ENCODE measurements around the gene HMCN2. TPM values are rescaled to one million over a fixed set of nuclear protein-coding genes. Genes with fewer than 3 reads are reported as not detected.

Gene HMCN2
- total and polyA plus RNA-seq, 2 donors (not counting 3 experiments of a cell fraction or from before 2014, with no cell fraction given), result 0.04 to 0.24 TPM

DNA sequence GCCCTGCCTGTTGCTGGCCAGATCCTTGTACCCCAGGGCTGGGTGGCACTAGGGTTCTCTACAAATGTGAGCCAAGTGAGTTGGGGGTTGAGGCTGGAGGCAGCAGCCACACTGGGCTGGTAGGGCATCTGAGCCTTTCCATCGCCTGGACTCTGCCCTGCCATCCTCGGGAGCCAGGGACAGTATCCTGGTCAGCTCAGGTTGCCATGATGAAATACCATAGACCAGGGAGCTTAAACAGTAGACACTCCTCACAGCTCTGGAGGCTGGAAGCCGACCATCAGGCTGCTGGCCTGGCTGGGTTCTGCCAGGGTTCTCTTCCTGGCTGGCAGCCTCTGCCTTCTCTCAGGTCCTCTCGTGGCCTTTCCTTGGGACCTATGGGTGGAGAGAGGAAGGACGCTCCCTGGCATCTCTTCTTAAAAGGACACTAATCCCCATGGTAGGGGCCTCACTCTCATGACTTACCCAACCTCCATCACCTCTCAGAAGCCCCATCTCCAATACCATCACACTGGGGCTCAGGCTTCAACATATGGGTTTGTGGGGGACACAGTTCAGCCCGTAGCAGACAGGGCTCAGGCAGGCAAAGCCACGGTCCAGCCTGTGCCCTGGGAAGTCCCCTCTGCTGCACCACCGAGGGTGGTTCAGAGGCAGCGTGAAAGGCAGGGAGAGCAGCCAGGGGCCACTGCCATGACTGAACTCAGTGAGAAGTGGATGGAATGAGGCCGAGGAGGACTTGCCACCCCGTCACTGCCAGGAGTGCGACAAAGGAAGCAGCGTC, 50.1 kb downstream of the HMCN2 start:
- no peaks in the 10 kb centered on the region for H3K9me1 ChIP-seq (replicated peaks; ENCODE audit: control insufficient read depth, extremely low read depth, insufficient read depth, low read length)
- no peak for DNase-seq (ENCODE audit: low read depth, low spot score)
- dilution Hi-C loops (cut with MboI; ENCODE audit: extremely low pct_ligation_motif_present, low sequenced_read_pairs), result no loop called here
- H3K36me3 ChIP-seq (ENCODE audit: control insufficient read depth in 2 of 2, extremely low read depth in 1 of 2, insufficient read depth in 2 of 2, low read length in 2 of 2), result no peaks in the 10 kb centered on the region
- no peak overlapping the region for H2AFZ ChIP-seq (ENCODE audit: low read depth, low read length)
- no peak overlapping the region for H3K4me2 ChIP-seq (ENCODE audit: insufficient read depth, low read length)
- ChIA-PET POLR2A (no interaction called here), CTCF (interaction anchor here (1.0 to 1.4 kb wide), 2 partner anchors 21 to 69 kb away, joined by 3 read pairs; no protein-coding TSS in a partner anchor)
- H3K79me2 ChIP-seq (ENCODE audit: control insufficient read depth, insufficient read depth, low read length), result no peaks in the 10 kb centered on the region
- H3K27me3 ChIP-seq (ENCODE audit: control insufficient read depth in 2 of 2, insufficient read depth in 2 of 2, low read length in 2 of 2), result peaks cover 0 to 3% of the 10 kb centered on the region in 2 experiments
- H3K4me1 ChIP-seq (ENCODE audit: control insufficient read depth, extremely low read depth, insufficient read depth, low read length), result peaks cover 8% of the 10 kb centered on the region
- FAIRE-seq, result no peak
- intact Hi-C loops (cut with micrococcal nuclease), result no loop called here
- H4K20me1 ChIP-seq (replicated peaks; ENCODE audit: control insufficient read depth, extremely low read depth, insufficient read depth, low read length), result no peaks in the 10 kb centered on the region
- H3K9me3 ChIP-seq (replicated peaks; ENCODE audit: control insufficient read depth, insufficient read depth, low read length), result no peaks in the 10 kb centered on the region
- no peak overlapping the region for H3K27ac ChIP-seq (ENCODE audit: insufficient read depth, low read depth, low read length)
- H3K9ac ChIP-seq (replicated peaks; ENCODE audit: extremely low read depth, insufficient read depth, low read length), result no peak overlapping the region
- TF ChIP-seq POLR2AphosphoS5 (IDR thresholded peaks at IDR 0.05; ENCODE audit: insufficient read depth, low read depth, low read length) (no peak), EZH2 (IDR thresholded peaks at IDR 0.05; ENCODE audit: borderline replicate concordance, low read depth, low read length, severe bottlenecking) (no peak), GATA2 (IDR thresholded peaks at IDR 0.05; ENCODE audit: insufficient read depth, insufficient read length, low read depth, low read length) (no peak), POLR2A (IDR thresholded peaks at IDR 0.05; ENCODE audit: low read depth, low read length) (no peak), FOS (IDR thresholded peaks at IDR 0.05; ENCODE audit: borderline replicate concordance, insufficient read depth, low read length) (no peak)
- TF ChIP-seq, protein P1, sequence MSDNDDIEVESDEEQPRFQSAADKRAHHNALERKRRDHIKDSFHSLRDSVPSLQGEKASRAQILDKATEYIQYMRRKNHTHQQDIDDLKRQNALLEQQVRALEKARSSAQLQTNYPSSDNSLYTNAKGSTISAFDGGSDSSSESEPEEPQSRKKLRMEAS (IDR thresholded peaks at IDR 0.05; ENCODE audit: insufficient read depth, insufficient read length), result no peak
- TF ChIP-seq, protein P2, sequence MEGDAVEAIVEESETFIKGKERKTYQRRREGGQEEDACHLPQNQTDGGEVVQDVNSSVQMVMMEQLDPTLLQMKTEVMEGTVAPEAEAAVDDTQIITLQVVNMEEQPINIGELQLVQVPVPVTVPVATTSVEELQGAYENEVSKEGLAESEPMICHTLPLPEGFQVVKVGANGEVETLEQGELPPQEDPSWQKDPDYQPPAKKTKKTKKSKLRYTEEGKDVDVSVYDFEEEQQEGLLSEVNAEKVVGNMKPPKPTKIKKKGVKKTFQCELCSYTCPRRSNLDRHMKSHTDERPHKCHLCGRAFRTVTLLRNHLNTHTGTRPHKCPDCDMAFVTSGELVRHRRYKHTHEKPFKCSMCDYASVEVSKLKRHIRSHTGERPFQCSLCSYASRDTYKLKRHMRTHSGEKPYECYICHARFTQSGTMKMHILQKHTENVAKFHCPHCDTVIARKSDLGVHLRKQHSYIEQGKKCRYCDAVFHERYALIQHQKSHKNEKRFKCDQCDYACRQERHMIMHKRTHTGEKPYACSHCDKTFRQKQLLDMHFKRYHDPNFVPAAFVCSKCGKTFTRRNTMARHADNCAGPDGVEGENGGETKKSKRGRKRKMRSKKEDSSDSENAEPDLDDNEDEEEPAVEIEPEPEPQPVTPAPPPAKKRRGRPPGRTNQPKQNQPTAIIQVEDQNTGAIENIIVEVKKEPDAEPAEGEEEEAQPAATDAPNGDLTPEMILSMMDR (IDR thresholded peaks at IDR 0.05; ENCODE audit: extremely low read depth in 1 of 2, insufficient read depth in 1 of 2, low read depth in 1 of 2, low read length in 2 of 2), result no peak
- no peak overlapping the region for H3K4me3 ChIP-seq (replicated peaks in 1 of 3; ENCODE audit: insufficient read depth in 1 of 3, low read depth in 1 of 3, low read length in 3 of 3)
- BruUV-seq (replicated peaks), result no TSS peak
